GM21723 (cell line): ENCODE results near the gene LEKR1.
"Not testable (repeated sequence)": the region's sequence is repeated elsewhere in the genome, so short reads cannot be mapped to it uniquely, and the experiment has no call there.

Source experiments
- ATAC-seq: cut with Tn5 transposase; IDR thresholded peaks from one replicate; pipeline ENCODE4 v1.9.1; 2021; ENCODE audit warnings: mild to moderate bottlenecking, moderate library complexity; ENCODE audit not compliant: unreplicated experiment

The LEKR1 gene

GRCh38 chr3:156966349-156966748 lies 140.2 kb downstream of the LEKR1 start:
- not testable (repeated sequence) for ATAC-seq

- ATAC-seq = no peak
Measured at GRCh38 chr3:156973954-156974353, 147.8 kb downstream of the LEKR1 start.

GRCh38 chr3:156974931-156975330 lies 148.8 kb downstream of the LEKR1 start:
- no peak for ATAC-seq

GRCh38 chr3:156975721-156976120 lies 149.6 kb downstream of the LEKR1 start:
- no peak for ATAC-seq

- no peak for ATAC-seq
Measured at GRCh38 chr3:156976933-156977332, 150.8 kb downstream of the LEKR1 start.

GRCh38 chr3:156978481-156978961 lies 152.4 kb downstream of the LEKR1 start:
- peak; percentile 94 for ATAC-seq

GRCh38 chr3:156981005-156981404 lies 154.9 kb downstream of the LEKR1 start:
- no peak for ATAC-seq

- ATAC-seq = no peak
Measured at GRCh38 chr3:156983559-156983958, 157.4 kb downstream of the LEKR1 start.

GRCh38 chr3:156985711-156986110 lies 159.6 kb downstream of the LEKR1 start:
- no peak for ATAC-seq

GRCh38 chr3:156987946-156988345 lies 161.8 kb downstream of the LEKR1 start:
- ATAC-seq = no peak

GRCh38 chr3:156997351-156997750 lies 171.2 kb downstream of the LEKR1 start:
- ATAC-seq = no peak

- ATAC-seq = no peak
Measured at GRCh38 chr3:157001221-157001957, 175.2 kb downstream of the LEKR1 start.

GRCh38 chr3:157021679-157022078 lies 195.5 kb downstream of the LEKR1 start:
- ATAC-seq = no peak

GRCh38 chr3:157023226-157023625 lies 197.1 kb downstream of the LEKR1 start:
- no peak for ATAC-seq

GRCh38 chr3:157026091-157026490 lies 199.9 kb downstream of the LEKR1 start:
- ATAC-seq = no peak

GRCh38 chr3:157027861-157028745 lies 201.9 kb downstream of the LEKR1 start:
- no peak for ATAC-seq

GRCh38 chr3:157029365-157029790 lies 203.2 kb downstream of the LEKR1 start:
- no peak for ATAC-seq

GRCh38 chr3:157030712-157031111 lies 204.6 kb downstream of the LEKR1 start:
- ATAC-seq = no peak

GRCh38 chr3:157033001-157033400 lies 206.8 kb downstream of the LEKR1 start:
- ATAC-seq = no peak

- ATAC-seq = no peak
Measured at GRCh38 chr3:157040456-157040855, 214.3 kb downstream of the LEKR1 start.

GRCh38 chr3:157042226-157042625 lies 216.1 kb downstream of the LEKR1 start:
- ATAC-seq = no peak

- ATAC-seq = no peak
Measured at GRCh38 chr3:157043771-157044170, 217.6 kb downstream of the LEKR1 start.
